ENCODE measurements around the gene BEGAIN. TPM values are rescaled to one million over a fixed set of nuclear protein-coding genes. Genes with fewer than 3 reads are reported as not detected.

BEGAIN gene
- total and polyA plus RNA-seq, 2 donors (not counting 1 experiment from before 2014, with no cell fraction given): under 0.01 to 0.17 TPM

DNA sequence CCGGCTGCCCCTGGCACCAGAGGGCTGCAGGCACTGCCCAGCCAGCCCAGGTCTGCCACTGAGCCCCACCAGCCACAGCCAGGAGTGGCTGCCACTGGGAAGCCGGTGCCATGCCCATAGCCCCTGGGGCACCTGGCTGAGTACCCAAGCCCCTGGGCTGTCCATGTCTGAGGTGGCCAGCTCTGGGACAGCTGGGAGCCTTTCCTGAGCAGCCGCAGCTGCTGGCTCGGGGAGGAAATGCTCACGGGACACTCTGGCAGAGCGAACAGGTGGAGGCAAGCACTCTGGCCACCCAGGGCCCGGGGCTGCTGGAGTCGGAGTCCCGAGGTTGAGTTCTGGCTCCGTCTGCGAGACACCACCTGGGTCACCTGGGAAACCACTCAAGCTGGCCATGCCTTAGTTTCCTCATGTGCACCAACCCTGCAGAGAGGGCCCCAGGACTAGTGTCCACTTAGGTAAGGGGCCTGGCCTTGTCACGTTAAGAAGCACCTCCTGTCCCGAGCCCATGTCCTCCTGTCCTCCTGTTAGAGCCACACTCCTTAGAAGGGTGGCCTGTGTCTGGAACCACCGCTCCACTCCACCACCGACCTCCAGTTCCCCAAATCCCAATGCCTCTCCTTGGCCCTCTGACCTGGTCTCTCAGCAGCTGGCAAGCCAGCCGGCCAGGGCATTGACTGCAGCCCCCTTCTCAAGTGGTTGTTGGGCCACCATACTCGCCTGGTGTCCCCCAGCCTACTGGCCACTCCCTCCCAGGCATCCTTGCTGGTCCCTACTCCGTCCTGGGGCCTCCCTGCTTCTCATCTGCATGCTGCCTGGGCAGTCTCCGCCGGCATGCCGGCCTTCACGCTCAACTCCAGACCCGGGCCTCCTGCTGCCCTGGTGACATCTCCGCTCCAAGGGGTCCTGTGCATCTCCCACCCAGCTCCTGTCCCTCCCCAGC lies 45.3 kb downstream of the BEGAIN start:
- Histone ChIP-seq H3K27me3 (ENCODE audit: control insufficient read depth, insufficient read depth, low read length) (no peaks in the 10 kb centered on the region), H4K20me1 (ENCODE audit: control insufficient read depth, extremely low read depth, insufficient read depth, low read length) (no peaks in the 10 kb centered on the region), H2AFZ (ENCODE audit: low read length) (no peak overlapping the region), H3K9ac (ENCODE audit: insufficient read depth, low read length) (no peak overlapping the region), H3K4me3 (replicated peaks in 1 of 4; ENCODE audit: control extremely low read depth in 1 of 4, insufficient read depth in 1 of 4, low read depth in 3 of 4, low read length in 4 of 4) (no peak overlapping the region), H3K27ac (ENCODE audit: insufficient read depth, low read length) (no peak overlapping the region), H3K36me3 (ENCODE audit: control insufficient read depth, insufficient read depth, low read length) (no peaks in the 10 kb centered on the region), H3K4me2 (ENCODE audit: extremely low read depth, insufficient read depth, low read length) (no peak overlapping the region), H3K4me1 (ENCODE audit: control insufficient read depth, extremely low read depth, insufficient read depth, low read length) (no peaks in the 10 kb centered on the region), H3K9me3 (ENCODE audit: control insufficient read depth, insufficient read depth, low read depth, low read length) (no peaks in the 10 kb centered on the region), H3K79me2 (ENCODE audit: control insufficient read depth, insufficient read depth, low read length) (no peaks in the 10 kb centered on the region)
- no peak for DNase-seq (ENCODE audit: low read depth in 2 of 2)
- no peak for TF ChIP-seq CTCF (conservative IDR thresholded peaks at IDR 0.05 in 1 of 2, IDR thresholded peaks at IDR 0.05 in 1 of 2; ENCODE audit: low read depth in 1 of 2, low read length in 2 of 2)

DNA sequence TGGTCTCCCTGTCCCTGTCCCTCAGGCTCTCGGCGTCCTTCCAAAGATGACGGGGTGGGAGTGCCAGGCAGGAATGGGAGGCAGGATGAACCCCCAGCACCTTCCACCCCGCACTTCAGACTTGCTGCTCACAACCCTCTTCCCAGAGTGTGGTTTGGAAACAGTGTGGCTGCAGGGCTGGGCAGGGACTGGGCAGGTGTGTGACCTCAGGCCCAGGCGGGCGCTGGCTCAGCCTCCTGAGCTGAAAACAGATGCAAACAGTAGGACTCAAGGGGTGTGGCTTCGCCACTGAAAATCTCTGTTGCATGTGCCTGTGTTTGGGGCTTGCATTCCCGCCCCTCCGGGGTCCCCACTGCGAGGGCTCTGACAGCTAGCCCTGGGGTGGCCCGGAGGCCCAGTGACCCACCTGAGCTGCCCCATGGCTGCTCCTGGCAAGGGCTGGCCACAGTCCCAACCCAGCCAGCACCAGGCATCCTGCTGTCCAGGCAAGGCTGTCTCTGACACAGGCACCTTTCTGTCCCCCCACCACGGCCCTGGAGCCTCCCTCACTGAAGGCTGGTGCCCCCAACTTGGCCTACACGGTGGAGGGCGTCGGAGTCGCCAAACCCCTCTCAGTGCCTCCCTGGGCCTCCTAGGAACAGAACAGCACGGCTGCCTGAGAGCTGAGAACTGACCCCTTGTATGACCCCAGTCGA lies 46.1 kb downstream of the BEGAIN start:
- DNase-seq (ENCODE audit: low read depth in 2 of 2): no peak
- Histone ChIP-seq H3K27ac (ENCODE audit: insufficient read depth, low read length) (no peak overlapping the region), H3K9me3 (ENCODE audit: control insufficient read depth, insufficient read depth, low read depth, low read length) (no peaks in the 10 kb centered on the region), H4K20me1 (ENCODE audit: control insufficient read depth, extremely low read depth, insufficient read depth, low read length) (no peaks in the 10 kb centered on the region), H2AFZ (ENCODE audit: low read length) (no peak overlapping the region), H3K79me2 (ENCODE audit: control insufficient read depth, insufficient read depth, low read length) (no peaks in the 10 kb centered on the region), H3K27me3 (ENCODE audit: control insufficient read depth, insufficient read depth, low read length) (no peaks in the 10 kb centered on the region), H3K4me3 (replicated peaks in 1 of 4; ENCODE audit: control extremely low read depth in 1 of 4, insufficient read depth in 1 of 4, low read depth in 3 of 4, low read length in 4 of 4) (no peak overlapping the region), H3K9ac (ENCODE audit: insufficient read depth, low read length) (no peak overlapping the region), H3K4me1 (ENCODE audit: control insufficient read depth, extremely low read depth, insufficient read depth, low read length) (no peaks in the 10 kb centered on the region), H3K4me2 (ENCODE audit: extremely low read depth, insufficient read depth, low read length) (no peak overlapping the region), H3K36me3 (ENCODE audit: control insufficient read depth, insufficient read depth, low read length) (no peaks in the 10 kb centered on the region)
- TF ChIP-seq CTCF (conservative IDR thresholded peaks at IDR 0.05 in 1 of 2, IDR thresholded peaks at IDR 0.05 in 1 of 2; ENCODE audit: low read depth in 1 of 2, low read length in 2 of 2): no peak
- no peak for TF ChIP-seq EZH2 (IDR thresholded peaks at IDR 0.05; ENCODE audit: low read length, missing control alignments)

- Histone ChIP-seq H3K36me3 (ENCODE audit: control insufficient read depth, insufficient read depth, low read length) (no peaks in the 10 kb centered on the region), H3K4me2 (ENCODE audit: extremely low read depth, insufficient read depth, low read length) (no peak overlapping the region), H3K9me3 (ENCODE audit: control insufficient read depth, insufficient read depth, low read depth, low read length) (no peaks in the 10 kb centered on the region), H3K9ac (ENCODE audit: insufficient read depth, low read length) (no peak overlapping the region), H3K4me1 (ENCODE audit: control insufficient read depth, extremely low read depth, insufficient read depth, low read length) (no peaks in the 10 kb centered on the region), H2AFZ (ENCODE audit: low read length) (no peak overlapping the region), H4K20me1 (ENCODE audit: control insufficient read depth, extremely low read depth, insufficient read depth, low read length) (no peaks in the 10 kb centered on the region), H3K27ac (ENCODE audit: insufficient read depth, low read length) (no peak overlapping the region), H3K27me3 (ENCODE audit: control insufficient read depth, insufficient read depth, low read length) (no peaks in the 10 kb centered on the region), H3K79me2 (ENCODE audit: control insufficient read depth, insufficient read depth, low read length) (no peaks in the 10 kb centered on the region), H3K4me3 (replicated peaks in 1 of 4; ENCODE audit: control extremely low read depth in 1 of 4, insufficient read depth in 1 of 4, low read depth in 3 of 4, low read length in 4 of 4) (no peak overlapping the region)
- no peak for DNase-seq (ENCODE audit: low read depth in 2 of 2)
- TF ChIP-seq CTCF (conservative IDR thresholded peaks at IDR 0.05 in 1 of 2, IDR thresholded peaks at IDR 0.05 in 1 of 2; ENCODE audit: low read depth in 1 of 2, low read length in 2 of 2) (peak in 1 of 2 donors; percentile 33), EZH2 (IDR thresholded peaks at IDR 0.05; ENCODE audit: low read length, missing control alignments) (no peak)
These were observed 46.9 kb downstream of the BEGAIN start for GRCh38 chr14:100540141-100540925.
